H9 (cell line): ENCODE data around the gene IFT52. TPM values are rescaled to one million over a fixed set of nuclear protein-coding genes. Genes with fewer than 3 reads are reported as not detected.

Source experiments
- DNase-seq: peaks from one replicate; pipeline ENCODE4 v3.0.0-alpha.2; 2017
- H2AFZ ChIP-seq: one replicate; pipeline ENCODE4 v1.6.1; 2013; ENCODE audit warnings: mild to moderate bottlenecking, low read length, control low read depth, moderate library complexity
- H2AK5ac ChIP-seq: 2 replicates; pipeline ENCODE4 v1.6.1; 2013; ENCODE audit warnings: low read length, control low read depth, mixed read lengths; ENCODE audit not compliant: insufficient read length
- H2BK120ac ChIP-seq: one replicate; pipeline ENCODE4 v1.6.1; 2013; ENCODE audit warnings: low read depth, mild to moderate bottlenecking, low read length, control low read depth, inconsistent platforms; ENCODE audit not compliant: poor library complexity, severe bottlenecking
- H2BK12ac ChIP-seq: 2 replicates; pipeline ENCODE4 v1.6.1; 2013; ENCODE audit warnings: low read length, control low read depth, mixed read lengths, low read depth; ENCODE audit not compliant: insufficient read length
- H2BK15ac ChIP-seq: 2 replicates; pipeline ENCODE4 v1.6.1; 2013; ENCODE audit warnings: low read depth, low read length, control low read depth
- H2BK20ac ChIP-seq: one replicate; pipeline ENCODE4 v1.6.1; 2013; ENCODE audit warnings: low read depth, mild to moderate bottlenecking, low read length, control low read depth, inconsistent platforms; ENCODE audit not compliant: poor library complexity, severe bottlenecking
- H2BK5ac ChIP-seq: 2 replicates; pipeline ENCODE4 v1.6.1; 2013; ENCODE audit warnings: low read length, control low read depth, mixed read lengths; ENCODE audit not compliant: insufficient read length
- H3K14ac ChIP-seq: 2 replicates; pipeline ENCODE4 v1.6.1; 2013; ENCODE audit warnings: low read length, control low read depth; ENCODE audit not compliant: insufficient read depth
- H3K18ac ChIP-seq: 2 replicates; pipeline ENCODE4 v1.6.1; 2013; ENCODE audit warnings: low read depth, mild to moderate bottlenecking, mixed read lengths, low read length, control low read depth; ENCODE audit not compliant: insufficient read length
- H3K23ac ChIP-seq: 2 replicates; pipeline ENCODE4 v1.6.1; 2013; ENCODE audit warnings: low read length, control low read depth, mixed read lengths, low read depth; ENCODE audit not compliant: insufficient read length
- H3K23me2 ChIP-seq: 2 replicates; pipeline ENCODE4 v1.6.1; 2013; ENCODE audit warnings: low read depth, mild to moderate bottlenecking, mixed read lengths, low read length, control low read depth; ENCODE audit not compliant: insufficient read length, poor library complexity, severe bottlenecking
- H3K27ac ChIP-seq: 2 replicates; pipeline ENCODE4 v1.5.1; 2013; ENCODE audit warnings: low read length, control low read depth, mixed read lengths, low read depth; ENCODE audit not compliant: insufficient read length
- H3K27me3 ChIP-seq: 2 replicates; pipeline ENCODE4 v1.6.1; 2013; ENCODE audit warnings: low read length, control low read depth, inconsistent platforms; ENCODE audit not compliant: insufficient read depth
- H3K4ac ChIP-seq: 2 replicates; pipeline ENCODE4 v1.6.1; 2013; ENCODE audit warnings: low read depth, mild to moderate bottlenecking, control low read depth, inconsistent platforms, low read length, moderate library complexity
- H3K4me1 ChIP-seq: 2 replicates; pipeline ENCODE4 v1.6.1; 2013; ENCODE audit warnings: low read length, control low read depth, inconsistent platforms; ENCODE audit not compliant: insufficient read depth
- H3K4me2 ChIP-seq: 2 replicates; pipeline ENCODE4 v1.6.1; 2013; ENCODE audit warnings: low read length, control low read depth, mixed read lengths; ENCODE audit not compliant: insufficient read length, insufficient read depth
- H3K56ac ChIP-seq: 2 replicates; pipeline ENCODE4 v1.6.1; 2013; ENCODE audit warnings: low read depth, mild to moderate bottlenecking, mixed read lengths, low read length, control low read depth; ENCODE audit not compliant: insufficient read length
- H3K79me1 ChIP-seq: 2 replicates; pipeline ENCODE4 v1.6.1; 2013; ENCODE audit warnings: low read depth, mild to moderate bottlenecking, moderate library complexity, low read length, control low read depth, inconsistent platforms; ENCODE audit not compliant: insufficient read depth, poor library complexity, severe bottlenecking
- H3K79me2 ChIP-seq: 2 replicates; pipeline ENCODE4 v1.6.1; 2013; ENCODE audit warnings: low read length, control low read depth, inconsistent platforms; ENCODE audit not compliant: insufficient read depth
- H3K9ac ChIP-seq: 2 replicates; pipeline ENCODE4 v1.6.1; 2013; ENCODE audit warnings: low read length, control low read depth, mixed read lengths; ENCODE audit not compliant: insufficient read length; ENCODE audit errors: extremely low read depth
- H3K9me3 ChIP-seq: one replicate; pipeline ENCODE4 v1.6.1; 2013; ENCODE audit warnings: low read depth, low read length, inconsistent platforms; ENCODE audit not compliant: control insufficient read depth
- H3T11ph ChIP-seq: one replicate; pipeline ENCODE4 v1.6.1; 2013; ENCODE audit warnings: mild to moderate bottlenecking, low read length, control low read depth, inconsistent platforms
- H4K20me1 ChIP-seq: one replicate; pipeline ENCODE4 v1.6.1; 2013; ENCODE audit not compliant: control insufficient read depth, insufficient read length, insufficient read depth
- H4K5ac ChIP-seq: 2 replicates; pipeline ENCODE4 v1.6.1; 2013; ENCODE audit warnings: low read depth, mild to moderate bottlenecking, mixed read lengths, low read length, control low read depth; ENCODE audit not compliant: insufficient read length
- H4K8ac ChIP-seq: replicated peaks from 2 replicates; pipeline ENCODE4 v1.6.1; 2013; ENCODE audit warnings: low read length, control low read depth, mixed read lengths, low read depth; ENCODE audit not compliant: insufficient read length
- H4K91ac ChIP-seq: 2 replicates; pipeline ENCODE4 v1.6.1; 2013; ENCODE audit warnings: low read depth, mild to moderate bottlenecking, moderate library complexity, mixed read lengths, low read length, control low read depth; ENCODE audit not compliant: insufficient read length
- H3K27ac Mint-ChIP-seq, 3 experiments: 2 replicates in 2 of 3; 3 replicates in 1 of 3; pipeline ENCODE4 v1.8.0; 2020 to 2021; ENCODE audit warnings: mixed read lengths in 3 of 3, mild to moderate bottlenecking in 1 of 3, moderate library complexity in 1 of 3
- H3K27me3 Mint-ChIP-seq: 2 replicates; pipeline ENCODE4 v1.8.0; 2021; ENCODE audit warnings: low read depth, mild to moderate bottlenecking, moderate library complexity, mixed read lengths
- H3K36me3 Mint-ChIP-seq, 3 experiments: 2 replicates in 2 of 3; 3 replicates in 1 of 3; pipeline ENCODE4 v1.8.0; 2020 to 2021; ENCODE audit warnings: low read depth in 3 of 3, mixed read lengths in 3 of 3; ENCODE audit not compliant: insufficient read depth in 1 of 3
- H3K4me1 Mint-ChIP-seq, 2 experiments: 2 replicates each; pipeline ENCODE4 v1.8.0; 2020; ENCODE audit warnings: mixed read lengths in 2 of 2
- H3K4me3 Mint-ChIP-seq, 2 experiments: 2 replicates in 1 of 2; 3 replicates in 1 of 2; pipeline ENCODE4 v1.8.0; 2020 to 2021; ENCODE audit warnings: mild to moderate bottlenecking in 2 of 2, mixed read lengths in 2 of 2, moderate library complexity in 1 of 2
- H3K9me3 Mint-ChIP-seq, 2 experiments: 2 replicates in 1 of 2; 3 replicates in 1 of 2; pipeline ENCODE4 v1.8.0; 2020; ENCODE audit warnings: mild to moderate bottlenecking in 2 of 2, mixed read lengths in 2 of 2, moderate library complexity in 1 of 2
- CTCF ChIP-seq: fragments of 200-600 bp; sonication (generic); conservative IDR thresholded peaks from 3 replicates; pipeline ENCODE4 v1.8.0; 2021; ENCODE audit warnings: antibody characterized with exemption, mild to moderate bottlenecking
- WGBS: extraction: QIAGEN DNeasy Blood & Tissue Kit; methylation state at CpG from one replicate; pipeline ENCODE4 v1.1.7; 2013; ENCODE audit warnings: missing lambda C conversion rate, low lambda C conversion rate, mixed read lengths; ENCODE audit not compliant: insufficient read length; ENCODE audit errors: extremely low coverage; 5-methylcytosine and 5-hydroxymethylcytosine counted together
- total RNA-seq: library from RNA; stranded (reverse); gene quantifications from 2 replicates; pipeline ENCODE4 v1.2.1, GENCODE V29; 2021

IFT52 gene
- total RNA-seq, 1 experiment from 2014 or later, result 44.5 TPM

GRCh38 chr20:43658069-43658722, 67.5 kb downstream of the IFT52 start:
- peaks cover 0 to 5% of the 10 kb centered on the region in 2 experiments; a peak in 1 of 4 replicates for H3K4me1 Mint-ChIP-seq
- no peaks in the 10 kb centered on the region for H3K79me1 ChIP-seq
- H3K4ac ChIP-seq, result no peak overlapping the region
- H3K9me3 Mint-ChIP-seq, result no peaks in the 10 kb centered on the region
- H4K20me1 ChIP-seq, result no peaks in the 10 kb centered on the region
- H2BK12ac ChIP-seq, result no peak overlapping the region
- 0 out of 3 replicates have a peak, but pooled peaks have one; percentile 31 for TF ChIP-seq CTCF
- H3T11ph ChIP-seq, result no peak overlapping the region
- H2BK5ac ChIP-seq, result no peak overlapping the region
- no peak overlapping the region for H4K5ac ChIP-seq
- no peak for DNase-seq
- WGBS, result no CpG with 5 or more reads among the region's 11 CpGs
- no peaks in the 10 kb centered on the region for H3K79me2 ChIP-seq
- H2AK5ac ChIP-seq, result no peak overlapping the region
- H4K8ac ChIP-seq, result no peak overlapping the region
- H3K56ac ChIP-seq, result no peak overlapping the region
- no peaks in the 10 kb centered on the region for H3K4me1 ChIP-seq
- H3K9me3 ChIP-seq, result no peaks in the 10 kb centered on the region
- no peak overlapping the region for H2BK120ac ChIP-seq
- H3K23ac ChIP-seq, result no peak overlapping the region
- H3K4me2 ChIP-seq, result peak overlapping the region; percentile 72
- H2AFZ ChIP-seq, result no peak overlapping the region
- H2BK15ac ChIP-seq, result no peak overlapping the region
- H3K23me2 ChIP-seq, result peaks cover 4% of the 10 kb centered on the region
- H3K18ac ChIP-seq, result no peak overlapping the region
- no peak overlapping the region for H3K27ac ChIP-seq
- no peaks in the 10 kb centered on the region for H3K36me3 Mint-ChIP-seq
- peak overlapping the region; percentile 95 to 99 for H3K4me3 Mint-ChIP-seq
- peak overlapping the region; percentile 64 for H3K9ac ChIP-seq
- H3K27ac Mint-ChIP-seq, result peak overlapping the region; percentile 68 to 92 (median 91); a peak in 5 of 7 replicates
- H3K14ac ChIP-seq, result no peak overlapping the region
- H3K27me3 ChIP-seq, result no peaks in the 10 kb centered on the region
- no peaks in the 10 kb centered on the region; the same call in 1 of the 2 replicates for H3K27me3 Mint-ChIP-seq
- no peak overlapping the region for H4K91ac ChIP-seq
- H2BK20ac ChIP-seq, result no peak overlapping the region
